A673 (cell line): Measurements from ENCODE around the gene DMPK. TPM values are rescaled to one million over a fixed set of nuclear protein-coding genes. Genes with fewer than 3 reads are reported as not detected.

Experiments used
- BruUV-seq: library from RNA; stranded (reverse); fragments of 400-500 nt; replicated peaks from 2 replicates; lab custom pipeline; 2021; lab: Mats Ljungman, UMichigan
- CTCF ChIA-PET: fragments of 300-600 bp; sonication (Branson Sonifier 250); formaldehyde crosslinking; loops from one replicate; lab custom pipeline; 2022; ENCODE audit warnings: antibody characterized with exemption; lab: Charles Lee
- POLR2A ChIA-PET: fragments of 300-600 bp; sonication (Branson Sonifier 250); formaldehyde crosslinking; loops from one replicate; lab custom pipeline; 2022; ENCODE audit warnings: antibody characterized with exemption; ENCODE audit not compliant: low non-redundant PET; lab: Charles Lee
- DNase-seq: peaks from one replicate; pipeline ENCODE4 v3.0.0-alpha.2; 2015; ENCODE audit warnings: low spot score
- H3K27ac ChIP-seq: fragments of 200-600 bp; sonication (generic); 2 replicates; pipeline ENCODE4 v1.5.1; 2016; ENCODE audit warnings: mixed run types, low read depth, mild to moderate bottlenecking, mixed read lengths, antibody characterized with exemption, low read length; ENCODE audit not compliant: poor library complexity, severe bottlenecking
- H3K27me3 ChIP-seq: fragments of 200-600 bp; sonication (generic); replicated peaks from 2 replicates; pipeline ENCODE4 v1.6.1; 2017; ENCODE audit warnings: mixed run types, low read depth, mild to moderate bottlenecking, mixed read lengths, antibody characterized with exemption, low read length; ENCODE audit not compliant: insufficient read depth, poor library complexity
- H3K36me3 ChIP-seq: fragments of 200-600 bp; sonication (generic); 2 replicates; pipeline ENCODE4 v1.6.1; 2016; ENCODE audit warnings: mixed run types, mild to moderate bottlenecking, mixed read lengths, antibody characterized with exemption, low read length; ENCODE audit not compliant: insufficient read depth, poor library complexity, severe bottlenecking
- H3K4me1 ChIP-seq: fragments of 200-600 bp; sonication (generic); 2 replicates; pipeline ENCODE4 v1.6.1; 2017; ENCODE audit warnings: mixed run types, mild to moderate bottlenecking, mixed read lengths, antibody characterized with exemption, low read length; ENCODE audit not compliant: insufficient read depth, poor library complexity, severe bottlenecking
- H3K4me3 ChIP-seq: fragments of 200-600 bp; sonication (generic); 2 replicates; pipeline ENCODE4 v1.5.1; 2016; ENCODE audit warnings: low read depth, mixed run types, mild to moderate bottlenecking, mixed read lengths, low read length; ENCODE audit not compliant: poor library complexity, severe bottlenecking
- H3K9me3 ChIP-seq: fragments of 200-600 bp; sonication (generic); 2 replicates; pipeline ENCODE4 v1.6.1; 2016; ENCODE audit warnings: mixed run types, low read depth, mild to moderate bottlenecking, mixed read lengths, antibody characterized with exemption, low read length; ENCODE audit not compliant: poor library complexity, severe bottlenecking
- CTCF ChIP-seq: fragments of 300-800, 200-600 bp; sonication (generic); conservative IDR thresholded peaks from 2 replicates; pipeline ENCODE4 v1.5.1; 2017; ENCODE audit warnings: low read depth, mild to moderate bottlenecking, antibody characterized with exemption, low read length, moderate library complexity, mixed read lengths
- EZH2 ChIP-seq: fragments of 200-600 bp; sonication (generic); IDR thresholded peaks from 2 replicates; pipeline ENCODE4 v1.6.1; 2017; ENCODE audit warnings: borderline replicate concordance, low read depth, mild to moderate bottlenecking, mixed read lengths, antibody characterized with exemption, low read length; ENCODE audit not compliant: poor library complexity, severe bottlenecking
- intact Hi-C: fragments of 100-400 bp; cut with micrococcal nuclease; formaldehyde crosslinking; loops from one replicate; pipeline ENCODE4 v1.10.0; 2022; ENCODE audit not compliant: unreplicated experiment
- total RNA-seq: library from RNA; stranded (reverse); gene quantifications from 2 replicates; pipeline ENCODE4 v1.2.3, GENCODE V29; 2021

The DMPK gene
- total RNA-seq, 1 experiment from 2014 or later: 82.0 TPM

DNA sequence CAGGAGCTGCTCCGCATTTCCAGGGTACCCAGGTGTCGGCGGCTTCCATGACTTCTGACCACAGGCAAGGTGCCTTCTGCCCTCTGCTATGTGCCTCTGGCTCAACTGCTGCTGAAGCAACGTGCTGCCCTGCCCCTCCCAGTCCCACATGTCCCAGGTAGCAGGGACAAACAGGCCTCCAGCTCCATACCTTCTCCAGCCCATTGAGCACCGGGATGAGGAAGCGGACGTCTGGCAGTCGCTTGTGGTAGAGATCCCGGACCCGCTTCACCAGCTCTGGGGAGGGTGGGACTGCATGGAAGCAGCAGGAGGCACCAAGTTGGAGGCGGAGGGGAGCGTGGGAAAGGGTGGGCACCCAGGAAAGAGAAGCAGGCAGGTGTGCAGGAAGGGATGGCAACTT lies 40.9 kb upstream of the DMPK start:
- no peaks in the 10 kb centered on the region for H3K9me3 ChIP-seq
- H3K27me3 ChIP-seq: no peaks in the 10 kb centered on the region
- POLR2A ChIA-PET: interaction anchor here (0.5 kb wide), 1 partner anchor 953 kb away, joined by 3 read pairs; no protein-coding TSS in a partner anchor
- no peak for DNase-seq
- no peaks in the 10 kb centered on the region for H3K4me1 ChIP-seq
- H3K27ac ChIP-seq: no peak overlapping the region
- no TSS peak for BruUV-seq
- no peak for TF ChIP-seq EZH2
- no peak for TF ChIP-seq CTCF
- intact Hi-C loops: no loop called here
- H3K36me3 ChIP-seq: peaks cover 47% of the 10 kb centered on the region
- H3K4me3 ChIP-seq: no peak overlapping the region
- CTCF ChIA-PET: no interaction called here

DNA sequence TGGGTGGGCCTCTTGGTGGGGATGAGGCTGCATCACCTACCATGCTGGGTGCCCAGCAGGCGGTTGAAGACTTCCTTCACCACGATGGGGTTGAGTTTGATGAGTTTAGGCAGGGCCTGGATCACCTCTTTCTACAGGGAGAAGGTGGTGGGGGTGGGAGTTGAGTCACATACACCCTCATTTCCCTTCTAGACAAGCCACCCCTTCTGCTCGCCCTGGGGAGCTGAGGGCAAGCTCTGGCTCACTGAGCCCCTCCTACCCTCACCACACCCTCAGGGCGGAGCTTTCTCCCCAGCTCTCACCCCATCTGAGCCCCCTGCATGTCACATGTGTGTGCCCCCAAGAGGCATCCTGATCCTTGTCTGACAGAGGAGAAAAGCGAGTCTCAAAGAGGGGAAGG lies 40.4 kb upstream of the DMPK start:
- intact Hi-C loops: no loop called here
- ChIA-PET CTCF (no interaction called here), POLR2A (interaction anchor here (0.5 to 0.7 kb wide), 2 partner anchors 590 to 953 kb away, joined by 3 to 4 read pairs; no protein-coding TSS in a partner anchor)
- TF ChIP-seq EZH2 (no peak), CTCF (no peak)
- H3K27ac ChIP-seq: no peak overlapping the region
- DNase-seq: no peak
- no peaks in the 10 kb centered on the region for H3K9me3 ChIP-seq
- no TSS peak for BruUV-seq
- H3K27me3 ChIP-seq: no peaks in the 10 kb centered on the region
- H3K36me3 ChIP-seq: peaks cover 45% of the 10 kb centered on the region
- H3K4me1 ChIP-seq: no peaks in the 10 kb centered on the region
- no peak overlapping the region for H3K4me3 ChIP-seq

- no peak overlapping the region for H3K27ac ChIP-seq
- no peaks in the 10 kb centered on the region for H3K27me3 ChIP-seq
- POLR2A ChIA-PET: interaction anchor here (0.5 kb wide), 1 partner anchor 17 kb away, joined by 3 read pairs; no protein-coding TSS in a partner anchor
- DNase-seq: no peak
- H3K9me3 ChIP-seq: no peaks in the 10 kb centered on the region
- intact Hi-C loops: no loop called here
- no peak overlapping the region for H3K4me3 ChIP-seq
- CTCF ChIA-PET: no interaction called here
- no TSS peak for BruUV-seq
- H3K4me1 ChIP-seq: no peaks in the 10 kb centered on the region
- TF ChIP-seq CTCF (no peak), EZH2 (no peak)
- H3K36me3 ChIP-seq: peaks cover 42% of the 10 kb centered on the region
These were observed 39.3 kb upstream of the DMPK start for GRCh38 chr19:45821570-45821969.
